Neural cell (in vitro differentiated cells): Measurements from ENCODE around the gene SEC63.
"Not testable (repeated sequence)": the region's sequence is repeated elsewhere in the genome, so short reads cannot be mapped to it uniquely, and the experiment has no call there.

Experiments used
- CTCF ChIP-seq: fragments of 450-650 bp; IDR thresholded peaks from 2 replicates; pipeline ENCODE4 v1.5.1; 2014; ENCODE audit warnings: antibody characterized with exemption, mild to moderate bottlenecking, moderate library complexity; ENCODE audit not compliant: poor library complexity, severe bottlenecking
- EP300 ChIP-seq: fragments of 450-650 bp; conservative IDR thresholded peaks from 2 replicates; pipeline ENCODE4 v1.6.1; 2014; ENCODE audit warnings: antibody characterized with exemption, mild to moderate bottlenecking, moderate library complexity; ENCODE audit not compliant: poor library complexity, severe bottlenecking
- MXI1 ChIP-seq: fragments of 450-650 bp; conservative IDR thresholded peaks from 2 replicates; pipeline ENCODE4 v1.6.1; 2014; ENCODE audit warnings: antibody characterized with exemption, mild to moderate bottlenecking; ENCODE audit not compliant: poor library complexity, severe bottlenecking
- POLR2AphosphoS5 ChIP-seq: IDR thresholded peaks from 2 replicates; pipeline ENCODE4 v1.6.1; 2012
- RAD21 ChIP-seq: fragments of 450-650 bp; conservative IDR thresholded peaks from 2 replicates; pipeline ENCODE4 v1.6.1; 2014; ENCODE audit warnings: antibody characterized with exemption, mild to moderate bottlenecking, moderate library complexity
- REST ChIP-seq: IDR thresholded peaks from 2 replicates; pipeline ENCODE4 v1.6.1; 2012; ENCODE audit warnings: borderline replicate concordance
- TAF1 ChIP-seq: IDR thresholded peaks from 2 replicates; pipeline ENCODE4 v1.6.1; 2012; ENCODE audit warnings: low read depth

GRCh38 chr6:107958689-107959362, 818 bp upstream of the SEC63 start:
- TF ChIP-seq CTCF, EP300, REST, POLR2AphosphoS5, MXI1, TAF1, RAD21: not testable (repeated sequence)
